Measurements from ENCODE around the gene TBCD.
"Not testable (repeated sequence)": the region's sequence is repeated elsewhere in the genome, so short reads cannot be mapped to it uniquely, and the experiment has no call there.

The TBCD gene

DNA sequence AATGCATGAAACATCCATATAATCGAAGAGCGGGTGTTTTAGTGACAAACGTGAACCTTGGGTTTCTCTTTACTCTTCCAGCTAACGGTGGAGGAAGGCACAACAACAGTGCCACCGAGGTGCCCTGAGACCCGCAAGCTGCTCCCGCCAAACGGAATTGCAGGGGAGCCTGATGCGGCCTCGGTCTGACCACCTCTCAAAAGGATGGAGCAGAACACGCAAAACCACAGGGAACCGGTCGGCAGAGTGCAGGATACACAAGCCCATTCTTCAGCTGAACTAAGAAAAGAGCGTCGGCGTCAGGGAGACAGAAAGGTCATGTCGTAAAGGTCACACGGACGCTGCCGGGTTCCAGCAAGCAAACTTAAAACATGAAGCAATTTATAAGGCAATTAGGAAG, 197.5 kb downstream of the TBCD start:
- DNase-seq (ENCODE audit: extremely low read depth, low read depth), result no peak
- TF ChIP-seq, protein P1, sequence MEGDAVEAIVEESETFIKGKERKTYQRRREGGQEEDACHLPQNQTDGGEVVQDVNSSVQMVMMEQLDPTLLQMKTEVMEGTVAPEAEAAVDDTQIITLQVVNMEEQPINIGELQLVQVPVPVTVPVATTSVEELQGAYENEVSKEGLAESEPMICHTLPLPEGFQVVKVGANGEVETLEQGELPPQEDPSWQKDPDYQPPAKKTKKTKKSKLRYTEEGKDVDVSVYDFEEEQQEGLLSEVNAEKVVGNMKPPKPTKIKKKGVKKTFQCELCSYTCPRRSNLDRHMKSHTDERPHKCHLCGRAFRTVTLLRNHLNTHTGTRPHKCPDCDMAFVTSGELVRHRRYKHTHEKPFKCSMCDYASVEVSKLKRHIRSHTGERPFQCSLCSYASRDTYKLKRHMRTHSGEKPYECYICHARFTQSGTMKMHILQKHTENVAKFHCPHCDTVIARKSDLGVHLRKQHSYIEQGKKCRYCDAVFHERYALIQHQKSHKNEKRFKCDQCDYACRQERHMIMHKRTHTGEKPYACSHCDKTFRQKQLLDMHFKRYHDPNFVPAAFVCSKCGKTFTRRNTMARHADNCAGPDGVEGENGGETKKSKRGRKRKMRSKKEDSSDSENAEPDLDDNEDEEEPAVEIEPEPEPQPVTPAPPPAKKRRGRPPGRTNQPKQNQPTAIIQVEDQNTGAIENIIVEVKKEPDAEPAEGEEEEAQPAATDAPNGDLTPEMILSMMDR (IDR thresholded peaks at IDR 0.05; ENCODE audit: low read depth, low read length), result no peak

DNA sequence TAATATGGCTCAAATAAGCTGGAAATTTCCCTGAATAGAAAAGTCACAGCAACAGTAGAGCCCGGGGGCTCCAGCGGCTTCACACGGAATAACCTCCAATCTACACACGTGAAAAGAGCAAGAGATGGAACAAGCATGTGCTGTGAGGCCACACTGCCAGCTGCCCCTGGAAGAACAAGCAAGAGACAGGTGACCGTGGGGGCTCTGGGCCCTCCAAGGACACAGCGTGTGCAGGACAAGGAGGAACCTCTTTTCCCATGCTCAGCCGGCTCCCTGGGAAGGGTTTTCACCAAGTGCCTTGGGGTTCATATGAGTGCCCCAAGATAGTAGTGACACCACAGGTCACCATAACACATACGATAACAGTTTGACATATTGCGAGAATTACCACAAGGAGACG, 198.1 kb downstream of the TBCD start:
- TF ChIP-seq, protein P1 (IDR thresholded peaks at IDR 0.05; ENCODE audit: low read depth, low read length), result no peak
- DNase-seq (ENCODE audit: extremely low read depth, low read depth), result no peak

DNA sequence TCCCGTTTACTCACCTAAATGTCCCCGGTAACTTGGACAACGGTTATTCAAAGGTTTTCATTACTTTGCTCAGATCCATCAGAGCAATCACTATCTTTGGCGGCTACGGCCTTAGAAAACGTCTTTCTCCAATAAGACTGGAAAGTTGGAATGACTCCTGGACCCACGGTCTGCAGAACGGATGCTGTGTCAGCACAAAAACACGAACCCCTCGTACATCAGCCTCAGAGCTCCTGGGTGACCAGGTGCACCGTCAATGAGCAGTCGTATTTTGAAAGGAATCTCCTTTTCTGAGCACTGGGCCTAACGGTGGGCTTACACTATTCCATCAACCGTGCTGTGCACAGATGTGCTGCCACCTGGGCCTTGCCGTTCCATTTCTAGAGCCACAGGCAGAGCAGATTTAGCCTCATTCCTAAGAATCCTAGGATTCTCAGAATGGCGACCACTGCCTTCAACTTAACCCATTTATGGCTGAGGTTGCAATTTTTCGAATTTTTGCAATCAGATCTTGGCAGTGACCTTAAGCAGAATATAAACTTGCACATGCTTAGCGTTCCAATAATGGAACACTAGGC, 198.7 kb downstream of the TBCD start:
- TF ChIP-seq, protein P1 (IDR thresholded peaks at IDR 0.05; ENCODE audit: low read depth, low read length), result no peak
- DNase-seq (ENCODE audit: extremely low read depth, low read depth), result no peak

DNA sequence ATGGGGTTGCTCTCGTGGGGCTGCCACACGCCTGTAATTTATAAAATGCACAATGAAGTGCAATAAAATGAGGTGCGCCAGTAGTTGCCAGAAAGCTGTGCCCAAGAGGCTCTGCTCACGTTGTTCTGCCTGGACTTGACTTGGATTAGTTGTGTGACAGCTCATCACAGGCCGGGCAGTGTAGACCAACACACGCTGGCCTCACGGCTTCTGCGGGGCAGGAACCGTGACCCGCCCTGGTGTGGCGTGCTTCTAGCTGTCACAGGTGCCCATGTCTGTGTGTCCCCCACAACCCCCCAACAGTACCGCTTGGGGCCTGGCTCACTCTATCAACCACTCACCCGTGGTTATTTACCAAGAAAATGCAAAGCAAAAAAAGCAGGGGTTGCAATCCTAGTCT, 200.2 kb downstream of the TBCD start:
- TF ChIP-seq, protein P1 (IDR thresholded peaks at IDR 0.05; ENCODE audit: low read depth, low read length), result no peak

DNA sequence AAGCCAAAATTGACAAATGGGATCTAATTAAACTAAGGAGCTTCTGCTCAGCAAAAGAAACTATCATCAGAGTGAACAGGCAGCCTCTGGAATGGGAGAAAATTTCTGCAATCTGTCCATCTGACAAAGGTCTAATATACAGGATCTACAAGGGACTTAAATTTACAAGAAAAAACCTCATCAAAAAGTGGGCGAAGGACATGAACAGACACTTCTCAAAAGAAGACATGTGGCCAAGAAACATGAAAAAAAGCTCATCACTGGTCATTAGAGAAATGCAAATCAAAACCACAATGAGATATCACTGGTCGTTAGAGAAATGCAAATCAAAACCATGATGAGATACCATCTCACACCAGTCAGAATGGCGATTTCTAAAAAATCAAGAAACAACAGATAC, 203.2 kb downstream of the TBCD start:
- DNase-seq (ENCODE audit: extremely low read depth, low read depth), result not testable (repeated sequence)

More for the DNA sequence above, 200.2 kb downstream of the TBCD start:
- no peak for DNase-seq (ENCODE audit: extremely low read depth, low read depth)

DNA sequence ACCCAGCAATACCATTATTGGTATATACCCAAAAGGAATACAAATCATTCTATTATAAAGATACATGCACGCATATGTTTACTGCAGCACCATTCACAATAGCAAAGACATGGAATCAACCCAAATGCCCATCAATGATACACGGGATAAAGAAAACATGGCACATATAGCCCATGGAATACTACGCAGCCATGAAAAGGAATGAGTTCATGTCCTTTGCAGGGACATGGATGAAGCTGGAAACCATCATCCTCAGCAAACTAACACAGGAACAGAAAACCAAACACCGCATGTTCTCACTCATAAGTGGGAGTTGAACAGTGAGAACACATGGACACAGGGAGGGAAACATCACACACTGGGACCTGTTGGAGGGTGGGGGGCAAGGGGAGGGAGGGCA, 203.8 kb downstream of the TBCD start:
- DNase-seq (ENCODE audit: extremely low read depth, low read depth), result not testable (repeated sequence)

DNA sequence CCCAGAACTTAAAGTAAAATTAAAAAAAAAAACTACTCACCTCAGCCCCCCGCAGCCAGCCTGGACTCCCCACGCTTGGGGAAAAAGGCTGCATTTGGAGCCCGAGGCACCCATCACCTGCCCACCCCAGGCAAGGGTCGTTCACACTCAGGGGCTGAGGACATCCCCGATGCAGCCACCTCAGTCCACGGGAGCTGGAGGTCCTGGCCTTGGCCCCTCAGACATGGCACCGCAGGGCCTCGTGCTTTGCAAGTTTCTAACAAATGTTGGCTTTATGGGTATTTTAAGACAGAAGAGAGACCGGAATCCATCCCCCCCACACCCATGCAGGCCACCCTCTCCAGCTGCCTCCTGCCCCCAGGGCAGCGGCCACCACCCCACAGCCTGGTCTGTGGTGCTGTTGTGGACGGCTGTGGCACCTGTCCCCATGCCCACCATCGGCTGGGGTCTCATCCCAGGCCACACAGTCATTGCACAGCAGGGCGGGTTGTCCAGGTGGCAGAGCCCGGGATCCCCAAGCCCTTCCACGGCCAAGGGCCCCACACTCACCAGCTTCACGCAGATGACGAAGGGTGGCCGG, 204.4 kb downstream of the TBCD start:
- DNase-seq (ENCODE audit: extremely low read depth, low read depth), result no peak
- TF ChIP-seq, protein P1 (IDR thresholded peaks at IDR 0.05; ENCODE audit: low read depth, low read length), result no peak

DNA sequence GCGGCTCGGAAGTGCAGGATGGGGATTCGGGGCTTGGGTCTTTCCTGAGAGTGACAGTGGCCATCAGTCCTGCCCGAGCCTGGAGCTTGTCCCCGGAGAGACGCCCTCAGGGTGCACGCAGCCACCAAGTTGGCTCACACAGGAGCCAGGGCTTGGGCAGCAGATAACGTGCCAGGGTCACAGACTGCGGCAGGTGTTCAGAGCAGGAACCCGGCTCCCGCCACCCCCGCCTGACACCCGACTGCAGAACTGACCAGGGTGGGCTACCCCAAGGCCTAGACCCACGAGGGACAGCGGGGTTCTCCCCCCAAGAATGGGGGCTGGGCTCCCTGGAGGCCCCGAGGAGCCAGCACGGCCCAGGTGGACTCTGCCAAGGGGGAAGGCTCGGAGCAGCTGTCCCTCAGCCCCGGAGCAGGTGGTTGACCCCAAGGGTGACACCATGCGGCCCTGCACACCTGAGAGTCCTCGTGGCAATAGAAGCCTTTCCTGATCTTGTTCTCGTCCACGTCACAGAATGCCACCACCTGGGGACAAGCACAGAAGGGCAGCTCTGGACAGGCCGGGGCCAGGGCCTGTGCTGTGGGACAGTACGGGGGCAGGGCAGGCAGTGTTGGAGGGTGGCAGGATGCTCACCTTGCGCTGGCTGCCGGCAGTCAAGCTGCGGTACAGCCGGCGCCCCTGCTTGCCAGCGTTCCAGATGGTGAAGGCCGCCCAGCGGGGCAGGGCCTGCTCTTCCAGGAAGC, 205.0 kb downstream of the TBCD start:
- TF ChIP-seq, protein P1 (IDR thresholded peaks at IDR 0.05; ENCODE audit: low read depth, low read length), result no peak
- no peak for DNase-seq (ENCODE audit: extremely low read depth, low read depth)

All from AG09319 (cell line).